ENCODE results near the gene KRTAP5-6.
"Not testable (repeated sequence)": the region's sequence is repeated elsewhere in the genome, so short reads cannot be mapped to it uniquely, and the experiment has no call there.

Gene KRTAP5-6

DNA sequence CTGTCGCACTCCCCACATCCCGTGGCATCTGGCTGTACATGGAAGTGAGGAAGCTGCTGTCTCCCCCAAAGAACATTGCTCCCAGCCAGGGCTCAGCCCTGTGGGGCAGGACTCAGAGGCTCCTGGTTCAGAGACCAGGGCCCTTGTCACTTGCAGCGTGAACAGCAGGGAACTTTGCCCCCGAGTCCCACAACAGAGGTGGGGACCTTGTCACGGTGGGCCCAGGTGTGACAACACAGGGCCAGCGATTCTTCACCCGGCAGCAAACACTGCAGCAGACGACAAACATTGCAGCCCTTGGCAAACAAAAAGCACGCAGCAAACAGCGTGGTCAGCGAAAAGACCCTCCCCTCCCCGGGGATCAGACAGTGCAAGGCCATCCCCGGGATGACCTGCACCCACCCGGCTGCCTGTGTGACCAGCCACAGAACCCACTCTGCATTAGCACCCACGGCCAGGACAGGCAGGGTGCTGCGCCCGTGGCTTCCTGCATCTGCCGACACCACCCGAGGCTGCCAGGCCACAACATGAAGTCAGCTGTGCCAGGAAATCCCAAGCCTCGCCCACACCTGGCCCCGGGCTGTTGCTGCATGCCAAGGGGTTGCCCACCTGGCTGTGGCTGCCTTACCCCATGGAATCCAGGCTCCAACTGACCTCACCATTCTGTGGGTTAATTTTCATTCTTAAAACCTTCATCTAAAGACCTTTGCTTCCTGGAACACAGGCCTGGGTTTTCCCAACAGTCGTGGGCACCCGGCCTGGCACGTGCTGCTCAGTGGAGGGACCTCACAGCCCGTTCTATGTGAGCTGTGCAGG lies 35.3 kb upstream of the KRTAP5-6 start:
- not testable (repeated sequence) for DNase-seq

- DNase-seq, result not testable (repeated sequence)
These were observed 34.2 kb upstream of the KRTAP5-6 start for GRCh38 chr11:1662699-1663283.

GRCh38 chr11:1665313-1665712 lies 31.7 kb upstream of the KRTAP5-6 start:
- no peak for DNase-seq

DNA sequence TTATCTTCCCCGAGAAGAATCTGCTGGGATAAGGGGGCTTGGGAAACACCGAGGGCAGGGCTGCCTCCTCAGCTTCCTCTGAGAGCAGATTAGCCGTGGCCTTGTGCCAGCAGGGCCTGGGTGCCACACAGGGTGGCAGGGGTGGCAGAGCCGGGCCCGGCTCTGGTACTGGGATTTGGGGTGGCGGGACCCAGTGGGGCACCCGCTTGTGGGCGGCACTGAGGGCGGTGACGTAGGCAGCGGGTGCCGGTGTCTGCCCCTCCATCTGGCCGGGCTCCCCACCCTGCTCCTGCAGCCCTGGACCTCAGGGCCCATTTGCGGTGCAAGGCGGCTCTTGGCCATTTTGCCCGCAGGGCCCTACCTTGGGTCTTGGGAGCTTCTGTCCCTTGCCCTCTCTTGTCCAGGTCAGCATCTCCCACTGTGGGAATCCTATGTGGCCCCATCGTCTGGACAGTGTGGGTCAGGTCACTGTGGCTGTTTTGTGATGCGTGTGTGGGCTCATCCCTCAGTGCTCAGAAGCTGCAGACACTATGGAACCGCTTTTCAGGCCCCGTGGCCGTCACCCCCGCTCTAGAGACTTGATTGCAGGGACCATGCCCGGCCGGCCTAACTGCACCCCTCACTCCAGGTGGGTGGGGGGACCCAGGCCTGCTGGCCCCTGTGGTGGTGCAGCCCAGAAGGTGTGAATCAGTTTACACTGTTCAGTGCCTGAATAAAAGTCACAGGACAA lies 29.7 kb upstream of the KRTAP5-6 start:
- no peak for DNase-seq

- DNase-seq, result no peak
These were observed 29.1 kb upstream of the KRTAP5-6 start for GRCh38 chr11:1667906-1668305.

DNA sequence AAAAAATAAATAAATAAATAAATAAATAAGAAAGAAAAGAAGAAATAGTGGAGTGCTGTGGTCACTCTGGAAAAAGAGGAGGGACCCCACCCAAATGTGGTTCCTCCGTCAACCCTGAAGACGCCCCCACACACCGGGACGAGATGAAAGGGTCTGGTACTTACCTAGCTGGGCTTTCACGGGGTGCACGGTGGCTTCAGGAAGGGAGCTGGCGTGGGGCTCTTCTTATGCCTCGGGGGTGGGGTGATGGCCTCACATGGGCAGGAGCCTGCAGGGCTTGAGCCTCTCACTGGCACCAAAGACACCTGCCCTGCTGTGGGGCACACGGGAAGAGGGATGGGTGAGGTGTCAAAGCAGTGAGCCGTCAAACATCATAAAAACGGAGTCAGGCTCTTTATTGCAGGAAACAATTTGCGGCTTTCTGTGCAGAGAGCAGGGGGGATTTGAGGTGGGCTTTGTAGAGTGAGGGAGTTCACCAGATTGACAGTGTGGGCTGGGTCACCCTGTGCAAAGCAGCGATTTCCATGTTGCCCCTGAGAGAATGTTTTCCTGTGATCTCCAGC lies 28.0 kb upstream of the KRTAP5-6 start:
- no peak for DNase-seq

- DNase-seq, result no peak
These were observed 27.3 kb upstream of the KRTAP5-6 start for GRCh38 chr11:1669546-1670218.

DNA sequence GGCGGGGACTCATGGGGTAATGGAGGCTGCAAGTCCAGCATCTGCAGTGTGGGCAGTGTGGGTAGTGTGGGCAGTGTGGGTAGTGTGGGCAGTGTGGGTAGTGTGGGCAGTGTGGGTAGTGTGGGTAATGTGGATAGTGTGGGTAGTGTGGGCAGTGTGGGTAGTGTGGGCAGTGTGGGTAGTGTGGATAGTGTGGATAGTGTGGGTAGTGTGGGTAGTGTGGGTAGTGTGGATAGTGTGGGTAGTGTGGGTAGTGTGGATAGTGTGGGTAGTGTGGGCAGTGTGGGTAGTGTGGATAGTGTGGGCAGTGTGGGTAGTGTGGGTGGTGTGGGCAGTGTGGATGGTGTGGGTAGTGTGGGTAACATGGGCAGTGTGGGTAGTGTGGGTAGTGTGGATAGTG lies 26.5 kb upstream of the KRTAP5-6 start:
- not testable (repeated sequence) for DNase-seq

DNA sequence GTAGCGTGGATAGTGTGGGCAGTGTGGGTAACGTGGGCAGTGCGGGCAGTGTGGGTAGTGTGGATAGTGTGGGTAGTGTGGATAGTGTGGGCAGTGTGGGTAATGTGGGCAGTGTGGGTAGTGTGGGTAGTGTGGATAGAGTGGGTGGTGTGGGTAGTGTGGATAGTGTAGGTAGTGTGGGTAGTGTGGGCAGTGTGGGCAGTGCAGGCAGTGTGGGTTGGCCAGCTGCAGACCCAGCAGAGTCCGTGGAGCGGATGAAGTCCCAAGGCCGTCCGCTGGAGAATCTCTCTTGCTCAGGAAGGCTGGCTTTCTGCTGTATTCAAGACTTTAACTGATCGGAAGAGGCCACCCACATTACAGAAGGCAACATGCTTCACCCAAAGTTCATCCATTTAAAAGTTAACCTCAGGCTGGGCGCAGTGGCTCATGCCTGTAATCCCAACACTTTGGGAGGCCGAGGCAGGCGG lies 26.1 kb upstream of the KRTAP5-6 start:
- no peak for DNase-seq

- no peak for DNase-seq
These were observed 25.3 kb upstream of the KRTAP5-6 start for GRCh38 chr11:1671658-1672057.

- no peak for DNase-seq
These were observed 24.2 kb upstream of the KRTAP5-6 start for GRCh38 chr11:1672613-1673350.

DNA sequence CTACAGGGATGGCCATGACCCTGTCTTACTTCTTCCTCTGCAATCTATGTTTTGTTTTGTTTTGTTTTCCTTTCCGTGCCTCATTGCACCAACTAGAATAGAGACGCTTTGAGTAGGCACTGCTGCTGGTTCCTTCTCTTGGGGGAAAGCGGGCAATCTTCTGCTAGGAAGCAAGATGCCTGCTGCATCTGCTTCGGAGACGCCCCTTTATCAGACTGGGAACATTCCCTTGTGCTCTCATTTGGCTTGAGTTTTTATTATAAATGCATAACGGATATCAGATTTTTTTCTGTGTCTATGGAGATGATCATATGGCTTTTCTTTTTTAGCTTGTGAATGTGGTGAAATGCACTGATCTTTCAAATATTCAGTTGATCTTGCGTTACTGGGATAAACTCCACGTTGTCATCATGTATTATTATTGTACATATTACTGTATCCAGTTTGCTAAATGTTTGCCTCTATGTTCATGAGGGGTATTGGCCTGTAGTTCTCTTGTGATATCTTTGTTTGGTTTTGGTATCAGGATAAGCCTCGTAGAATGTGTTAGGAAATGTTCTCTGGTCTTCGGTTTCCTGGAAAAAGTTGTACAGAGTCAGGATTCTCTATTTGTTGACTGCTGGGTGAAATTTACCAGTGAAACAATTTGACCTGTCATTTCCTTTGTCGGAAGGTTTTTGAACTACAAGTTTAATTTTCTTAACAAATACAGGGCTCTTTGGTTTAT lies 23.4 kb upstream of the KRTAP5-6 start:
- no peak for DNase-seq

DNA sequence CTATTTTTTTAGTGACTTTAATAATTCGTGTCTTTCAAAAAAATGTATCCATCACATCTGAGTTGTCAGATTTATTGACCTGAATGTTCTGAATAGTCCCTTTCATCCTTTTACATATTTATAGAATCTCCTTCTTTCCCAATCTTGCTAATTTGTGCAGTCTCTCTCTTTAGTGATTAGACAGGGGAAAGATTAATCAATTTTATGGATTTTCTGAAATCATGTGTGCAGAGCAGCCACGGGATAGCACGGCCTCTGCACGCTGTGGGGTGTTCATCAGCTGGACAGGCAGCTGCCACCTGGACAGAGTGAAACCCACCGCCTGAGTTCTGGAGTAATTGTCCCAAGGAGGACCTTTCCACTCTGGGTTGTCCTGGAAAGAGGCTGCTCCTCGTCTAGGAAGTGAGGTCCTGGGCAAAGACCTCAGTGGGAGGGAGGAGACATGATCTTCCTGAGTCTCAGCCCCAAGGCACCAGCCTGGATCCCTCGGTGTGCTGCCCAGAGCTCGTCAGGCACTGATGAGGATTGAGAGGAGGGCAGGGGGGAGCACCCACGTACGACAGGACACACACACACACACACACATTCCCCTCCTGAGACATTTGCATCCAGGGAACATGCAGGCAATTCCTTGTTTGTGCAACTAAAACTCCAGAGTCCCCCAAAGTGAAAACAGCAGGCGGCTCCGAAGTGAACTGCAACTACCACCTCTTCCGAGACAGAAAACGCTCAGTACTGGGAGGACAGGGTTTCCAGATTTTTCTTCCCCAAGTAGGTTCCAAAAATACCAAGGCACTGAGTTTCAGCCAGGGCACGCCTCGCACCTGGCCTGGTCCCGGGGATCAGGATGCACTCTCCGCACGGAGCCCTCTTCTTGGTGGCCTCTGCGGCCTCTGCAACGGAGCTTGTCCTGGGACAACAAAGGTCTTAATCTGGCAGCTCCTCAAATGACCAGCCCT lies 22.5 kb upstream of the KRTAP5-6 start:
- no peak for DNase-seq

GRCh38 chr11:1675536-1676228 lies 21.3 kb upstream of the KRTAP5-6 start:
- DNase-seq, result no peak

GRCh38 chr11:1676229-1676740 lies 20.7 kb upstream of the KRTAP5-6 start:
- no peak for DNase-seq

- DNase-seq, result no peak
These were observed 17.1 kb upstream of the KRTAP5-6 start for GRCh38 chr11:1679881-1680280.

GRCh38 chr11:1682225-1682905 lies 14.6 kb upstream of the KRTAP5-6 start:
- DNase-seq, result no peak

GRCh38 chr11:1683216-1683615 lies 13.8 kb upstream of the KRTAP5-6 start:
- not testable (repeated sequence) for DNase-seq
